Dermis microvascular lymphatic vessel endothelial cell (primary cell): ENCODE measurements around the gene BICRA. TPM values are rescaled to one million over a fixed set of nuclear protein-coding genes. Genes with fewer than 3 reads are reported as not detected.
A peak's percentile ranks its signal among the peaks of the same experiment; 100 is the strongest.

Experiments
- DNase-seq, 2 donors: peaks; one replicate each; pipeline versions ENCODE4 v3.0.0 to v3.0.0-alpha.2; 2010; ENCODE audit warnings: low read depth in 2 of 2
- total RNA-seq: library from RNA; depleted of rRNA; stranded (reverse); fragments of >200 nt; gene quantifications from 2 replicates; pipeline ENCODE4 v1.2.1, GENCODE V29; 2014

The BICRA gene
- total RNA-seq, 1 donor from 2014 or later: 2.8 TPM

DNA sequence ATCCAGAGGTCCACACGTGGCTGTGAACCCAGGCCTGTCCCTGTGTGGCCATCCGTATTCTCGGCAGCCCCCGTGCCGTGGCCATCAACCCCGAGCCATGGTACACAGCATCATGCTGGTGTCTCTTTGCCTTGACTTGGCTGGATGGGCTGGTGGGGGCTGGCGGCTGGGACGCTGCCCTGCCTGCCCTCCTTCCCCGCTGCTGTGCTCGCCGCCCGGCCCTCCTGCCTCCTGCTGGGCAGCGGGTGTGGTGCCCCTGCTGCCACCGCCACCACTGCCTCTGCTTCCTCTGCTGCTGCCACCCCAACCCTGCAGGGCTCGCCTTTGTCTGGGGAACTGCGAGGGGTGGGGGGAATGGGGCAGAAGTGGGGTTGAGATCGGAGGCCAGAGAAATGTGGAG is 84.6 kb downstream of the BICRA start:
- no peak for DNase-seq

GRCh38 chr19:47693903-47694302 is 85.0 kb downstream of the BICRA start:
- DNase-seq: no peak

- DNase-seq: no peak
Observed at GRCh38 chr19:47694466-47695273, 85.7 kb downstream of the BICRA start.

DNA sequence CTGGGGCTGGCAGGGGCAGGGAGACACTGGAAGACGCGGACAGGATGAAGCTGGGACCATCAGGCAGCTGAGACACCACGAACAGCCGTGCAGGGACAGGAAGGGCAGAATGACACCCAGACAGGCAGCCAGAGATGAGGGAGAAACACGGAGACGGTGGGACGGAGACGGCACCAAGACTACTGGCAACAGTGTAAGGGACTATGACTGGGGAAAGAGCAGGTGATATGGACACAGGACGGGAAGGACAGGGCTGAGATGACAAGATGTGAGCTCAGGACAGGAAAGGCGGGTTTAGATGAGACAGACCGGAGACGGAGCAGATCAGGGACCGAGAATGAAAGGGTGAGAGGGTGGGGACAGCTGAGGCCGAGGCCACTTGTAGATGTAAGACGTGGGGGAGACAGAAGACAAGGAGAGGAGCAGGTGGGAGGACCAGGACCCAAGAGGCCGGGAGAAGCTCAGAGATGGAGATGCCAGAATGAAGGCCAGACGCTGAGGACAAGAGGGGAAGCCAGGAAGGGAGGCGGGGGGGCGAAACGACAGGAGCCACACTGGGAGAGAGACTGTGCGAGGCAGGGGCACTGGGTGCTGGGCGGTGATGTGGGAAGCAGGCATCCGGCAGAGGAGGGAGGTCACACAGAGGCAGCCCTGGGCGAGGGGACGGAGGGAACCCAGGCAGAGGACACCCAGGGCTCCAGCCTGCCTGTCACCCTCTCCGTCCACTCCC is 86.8 kb downstream of the BICRA start:
- DNase-seq: no peak

DNA sequence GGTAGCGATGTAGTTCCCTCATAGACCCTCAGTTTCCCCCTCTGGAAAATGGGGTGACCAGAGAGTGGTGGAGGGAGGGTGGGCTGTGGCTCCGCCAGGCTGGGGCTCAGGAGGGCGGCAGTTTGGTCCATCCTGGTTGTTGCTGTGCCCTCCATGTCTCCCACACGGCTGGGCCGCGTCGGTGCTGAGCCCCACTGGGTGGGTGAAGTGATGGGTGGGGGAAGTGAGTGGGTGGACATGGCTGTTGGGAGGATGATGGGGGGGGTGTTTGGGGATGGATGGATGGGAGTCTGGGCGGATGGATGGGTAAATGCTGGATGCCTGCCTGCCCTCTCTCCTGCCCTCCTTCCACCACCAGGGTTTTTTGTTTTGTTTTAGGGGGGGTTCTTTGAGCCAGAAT is 87.7 kb downstream of the BICRA start:
- no peak for DNase-seq

GRCh38 chr19:47697863-47698609 is 89.1 kb downstream of the BICRA start:
- DNase-seq: peak; percentile 44 to 76

DNA sequence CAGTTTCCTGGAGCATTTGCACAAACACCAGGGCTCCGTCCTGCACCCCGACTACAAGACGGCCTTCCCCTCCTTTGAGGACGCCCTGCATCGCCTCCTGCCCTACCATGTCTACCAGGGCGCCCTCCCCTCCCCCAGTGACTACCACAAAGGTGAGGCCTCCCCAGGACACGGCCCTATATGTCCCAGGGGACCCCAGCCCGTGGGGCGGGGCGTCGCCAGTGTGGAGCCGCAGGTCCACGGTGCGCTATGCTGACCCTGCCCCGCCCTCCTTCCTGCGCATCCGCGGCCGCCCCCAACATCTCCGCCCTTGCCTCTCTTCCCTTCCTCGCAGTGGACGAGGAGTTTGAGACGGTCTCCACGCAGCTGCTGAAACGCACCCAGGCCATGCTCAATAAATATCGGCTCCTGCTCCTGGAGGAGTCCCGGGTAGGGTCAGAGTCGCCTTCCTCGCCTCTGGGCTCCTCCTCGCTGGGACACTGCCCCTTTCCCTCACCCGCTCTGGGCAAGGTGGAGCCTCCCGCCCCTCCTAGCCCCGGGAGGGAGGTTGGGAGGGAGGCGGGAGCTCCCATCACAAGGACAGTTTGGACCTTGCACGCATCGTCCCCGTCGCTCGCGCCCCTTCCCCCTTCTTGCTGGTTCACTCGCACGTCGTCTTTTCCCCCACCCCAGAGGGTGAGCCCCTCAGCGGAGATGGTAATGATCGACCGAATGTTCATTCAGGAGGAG is 89.9 kb downstream of the BICRA start:
- no peak for DNase-seq

DNA sequence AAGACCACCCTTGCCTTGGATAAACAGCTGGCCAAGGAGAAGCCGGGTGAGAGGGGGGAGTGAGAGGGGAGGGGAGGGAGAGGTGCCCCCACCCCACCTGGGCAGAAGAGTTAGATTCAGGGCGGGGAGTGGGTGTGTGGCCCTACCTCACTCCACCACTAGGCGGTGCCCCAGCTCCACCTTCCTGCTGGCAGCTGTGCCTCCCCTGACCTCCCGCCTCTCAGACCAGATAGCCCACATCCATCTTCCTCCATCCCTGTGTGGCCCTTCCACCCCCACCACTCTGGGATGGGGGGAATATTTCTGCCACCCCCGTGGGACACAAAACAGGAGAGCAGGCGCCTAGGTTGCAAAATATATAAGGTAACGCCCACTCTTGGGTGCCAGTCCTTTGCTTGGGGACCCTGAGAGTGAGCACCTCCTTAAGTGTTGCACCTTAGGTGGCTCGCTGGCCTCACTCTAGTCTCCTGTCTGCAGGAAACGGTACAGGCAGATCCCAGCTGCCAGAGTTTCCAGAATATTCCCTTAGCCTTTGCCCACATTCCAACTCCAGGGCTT is 90.5 kb downstream of the BICRA start:
- peak in 1 of 2 donors; percentile 48 for DNase-seq

- no peak for DNase-seq
Observed at GRCh38 chr19:47700934-47701716, 92.2 kb downstream of the BICRA start.

GRCh38 chr19:47701717-47702552 is 93.0 kb downstream of the BICRA start:
- DNase-seq: no peak

- DNase-seq: no peak
Observed at GRCh38 chr19:47702671-47703070, 93.7 kb downstream of the BICRA start.

DNA sequence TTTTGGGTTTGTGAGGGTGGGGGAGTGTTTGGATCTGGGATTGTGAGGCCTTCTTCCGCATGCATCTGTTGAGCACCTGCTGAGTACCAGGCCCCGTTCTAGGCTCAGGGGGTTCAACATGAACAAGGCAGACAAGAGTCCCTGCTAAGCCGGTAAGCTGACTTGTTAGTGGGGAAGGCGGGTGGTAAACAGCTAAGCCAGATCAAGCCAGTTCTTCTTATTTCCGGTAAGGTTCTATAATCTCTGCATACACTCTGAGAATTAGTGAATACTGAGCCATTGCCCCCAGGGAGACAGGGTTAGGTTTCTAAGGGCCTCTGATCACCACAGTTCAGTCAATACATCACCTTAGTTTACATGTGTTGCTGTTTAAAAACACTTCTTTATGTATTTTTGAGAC is 94.4 kb downstream of the BICRA start:
- DNase-seq: no peak

- no peak for DNase-seq
Observed at GRCh38 chr19:47704024-47704423, 95.1 kb downstream of the BICRA start.

DNA sequence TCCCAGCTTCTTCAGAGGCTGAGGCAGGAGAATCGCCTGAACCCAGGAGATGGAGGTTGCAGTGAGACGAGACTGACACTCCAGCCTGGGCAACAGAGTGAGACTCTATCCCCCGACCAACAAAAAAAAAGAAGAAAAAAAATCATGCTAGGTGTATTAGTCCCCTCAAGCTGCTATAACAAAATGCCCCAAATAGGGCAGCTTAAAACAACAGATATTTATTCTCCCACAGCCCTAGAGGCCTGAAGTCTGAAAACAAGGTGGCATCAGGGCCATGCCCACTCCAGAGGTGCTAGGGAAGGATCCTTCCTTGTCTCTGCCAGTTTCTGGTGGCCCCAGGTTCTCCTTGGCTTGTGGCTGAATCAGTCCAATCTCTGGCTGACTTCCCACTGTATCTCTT is 95.7 kb downstream of the BICRA start:
- no peak for DNase-seq

- peak; percentile 63 to 76 for DNase-seq
Observed at GRCh38 chr19:47707135-47707925, 98.4 kb downstream of the BICRA start.

DNA sequence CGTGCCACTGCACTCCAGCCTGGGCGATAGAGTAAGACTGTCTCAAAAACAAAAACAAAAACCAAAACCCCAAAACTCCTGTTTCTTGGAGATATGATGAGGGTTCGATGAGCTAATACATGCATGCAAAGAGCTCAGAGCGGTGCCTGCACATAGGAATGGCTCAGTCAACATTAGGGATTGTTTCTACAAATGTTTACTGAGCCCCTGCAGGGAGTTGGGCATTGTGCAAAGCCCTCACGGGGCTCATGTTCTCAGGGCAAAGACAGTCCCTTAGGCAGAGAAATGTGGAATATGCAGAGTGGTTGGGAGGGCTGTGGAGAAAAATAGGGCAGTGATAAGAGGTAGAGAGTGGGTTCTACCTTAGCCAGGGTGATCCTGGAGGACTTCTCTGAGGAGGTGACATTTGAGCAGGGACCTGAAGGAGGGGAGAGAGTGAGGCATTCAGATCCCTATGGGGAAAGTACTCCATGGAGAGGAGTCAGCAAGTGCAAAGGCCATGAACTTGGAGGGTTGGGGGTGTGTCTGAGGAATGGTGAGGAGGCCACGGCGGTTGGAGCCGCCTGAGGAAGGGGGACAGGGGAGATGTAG is 102.8 kb downstream of the BICRA start:
- no peak for DNase-seq

DNA sequence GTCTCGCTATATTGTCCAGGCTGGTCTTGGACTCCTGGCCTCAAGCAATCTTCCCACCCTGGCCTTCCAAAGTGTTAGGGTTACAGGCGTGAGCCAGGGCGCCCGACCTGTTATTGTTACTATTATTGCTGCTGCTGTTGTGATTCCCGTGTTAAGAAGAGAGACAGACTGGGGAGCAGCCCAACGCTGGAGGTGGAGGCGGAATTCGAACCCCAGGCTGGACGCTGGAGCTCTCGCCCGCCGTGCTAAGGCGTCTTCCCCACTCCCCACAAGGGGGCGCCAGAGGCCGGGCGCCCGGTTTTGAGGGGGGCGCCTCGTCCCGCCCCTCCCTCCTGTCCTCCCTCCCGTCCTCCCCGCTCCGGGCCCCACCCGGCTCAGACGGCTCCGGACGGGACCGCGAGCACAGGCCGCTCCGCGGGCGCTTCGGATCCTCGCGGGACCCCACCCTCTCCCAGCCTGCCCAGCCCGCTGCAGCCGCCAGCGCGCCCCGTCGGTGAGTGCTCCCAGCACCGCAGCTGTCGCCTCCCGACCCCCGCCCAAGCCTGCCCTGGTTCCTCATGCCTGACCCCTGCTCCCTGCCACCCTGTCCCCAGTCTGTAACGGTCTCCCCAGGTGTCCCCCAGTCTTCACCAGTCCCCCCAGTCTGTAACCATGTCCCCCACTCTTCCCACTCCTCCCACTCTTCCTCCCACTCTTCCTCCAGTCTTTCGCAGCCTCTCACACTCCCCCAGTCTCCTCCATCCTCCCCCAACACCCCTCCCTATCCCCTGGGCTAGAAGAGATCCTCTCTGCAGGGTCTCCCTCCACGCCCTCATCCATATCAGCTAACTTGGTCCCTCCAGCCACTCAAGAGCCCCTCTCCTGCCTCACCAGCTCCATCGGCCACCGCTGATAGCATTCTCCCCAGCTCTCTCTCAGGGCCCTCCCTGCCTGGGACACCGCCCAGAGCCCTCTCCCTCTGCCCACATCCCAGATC is 104.4 kb downstream of the BICRA start, which contains the start of gene EHD2:
Gene EHD2, plus strand, starts transcription at position 377 of the 976 bp plus-strand sequence. CDS start 3,191 bp downstream, outside the sequence.
- peak; percentile 43 to 82 for DNase-seq
